ENCODE results near the gene SLC9A8.
"Not testable (repeated sequence)": the region's sequence is repeated elsewhere in the genome, so short reads cannot be mapped to it uniquely, and the experiment has no call there.

The SLC9A8 gene

GRCh38 chr20:49786668-49787370 is 25.8 kb upstream of the SLC9A8 start:
- no peak for DNase-seq

GRCh38 chr20:49787371-49788357 is 25.0 kb upstream of the SLC9A8 start:
- DNase-seq = no peak

GRCh38 chr20:49790077-49790798 is 22.4 kb upstream of the SLC9A8 start:
- DNase-seq = no peak

- DNase-seq = no peak
Observed at GRCh38 chr20:49791165-49791564, 21.5 kb upstream of the SLC9A8 start.

GRCh38 chr20:49792006-49792405 is 20.6 kb upstream of the SLC9A8 start:
- no peak for DNase-seq

GRCh38 chr20:49792611-49793010 is 20.0 kb upstream of the SLC9A8 start:
- DNase-seq = no peak

GRCh38 chr20:49794336-49795134 is 18.1 kb upstream of the SLC9A8 start:
- DNase-seq = no peak

GRCh38 chr20:49795135-49795424 is 17.5 kb upstream of the SLC9A8 start:
- no peak for DNase-seq

- no peak for DNase-seq
Observed at GRCh38 chr20:49796600-49797343, 15.9 kb upstream of the SLC9A8 start.

GRCh38 chr20:49797344-49797615 is 15.3 kb upstream of the SLC9A8 start:
- DNase-seq = no peak

GRCh38 chr20:49798718-49799117 is 13.9 kb upstream of the SLC9A8 start:
- DNase-seq = no peak

GRCh38 chr20:49799698-49800097 is 12.9 kb upstream of the SLC9A8 start:
- no peak for DNase-seq

- DNase-seq = no peak
Observed at GRCh38 chr20:49803418-49803817, 9.2 kb upstream of the SLC9A8 start.

GRCh38 chr20:49804364-49804763 is 8.3 kb upstream of the SLC9A8 start:
- no peak for DNase-seq

GRCh38 chr20:49805224-49805876 is 7.3 kb upstream of the SLC9A8 start:
- DNase-seq = not testable (repeated sequence)

GRCh38 chr20:49808753-49809152 is 3.9 kb upstream of the SLC9A8 start:
- DNase-seq = no peak

- DNase-seq = no peak
Observed at GRCh38 chr20:49809803-49810359, 2.7 kb upstream of the SLC9A8 start.

GRCh38 chr20:49810491-49811190 is 2.0 kb upstream of the SLC9A8 start:
- no peak for DNase-seq

GRCh38 chr20:49811825-49812506 is 662 bp upstream of the SLC9A8 start:
- no peak for DNase-seq

Measured in NCI-H524 (cell line).